Dendritic cell treated with granulocyte-macrophage colony-stimulating factor and Interleukin-4, amounts not matched to agents 40 ng/mL and 50 ng/mL, for 4 days (primary cell): ENCODE results near the gene EIPR1.
A peak's percentile ranks its signal among the peaks of the same experiment; 100 is the strongest.

Experiments
- H3K27ac Mint-ChIP-seq: one replicate; pipeline ENCODE4 v1.8.0; 2022; ENCODE audit warnings: mild to moderate bottlenecking, mixed read lengths
- H3K27me3 Mint-ChIP-seq: one replicate; pipeline ENCODE4 v1.8.0; 2022; ENCODE audit warnings: mild to moderate bottlenecking, mixed read lengths
- H3K36me3 Mint-ChIP-seq: one replicate; pipeline ENCODE4 v1.8.0; 2022; ENCODE audit warnings: low read depth, mixed read lengths
- H3K4me1 Mint-ChIP-seq: one replicate; pipeline ENCODE4 v1.8.0; 2022; ENCODE audit warnings: low read depth, mixed read lengths
- H3K4me3 Mint-ChIP-seq: one replicate; pipeline ENCODE4 v1.8.0; 2022; ENCODE audit warnings: mild to moderate bottlenecking, moderate library complexity, mixed read lengths
- H3K9me3 Mint-ChIP-seq: one replicate; pipeline ENCODE4 v1.8.0; 2022; ENCODE audit warnings: mixed read lengths
- intact Hi-C: fragments of 100-400 bp; cut with micrococcal nuclease; formaldehyde crosslinking; loops from one replicate; pipeline ENCODE4 v1.15.0; 2022

The EIPR1 gene

GRCh38 chr2:3377612-3378432 is at the start of gene EIPR1:
TSS of gene EIPR1 (minus strand) at chr2:3377818. CDS start at chr2:3377689, 129 bp downstream.
- H3K4me3 Mint-ChIP-seq: peak within 1 kb of the TSS; percentile 98
- peaks cover 38% of the 10 kb centered on the region for H3K4me1 Mint-ChIP-seq
- H3K36me3 Mint-ChIP-seq: peaks cover 36% of the 10 kb centered on the region
- no peaks in the 10 kb centered on the region for H3K27me3 Mint-ChIP-seq
- H3K27ac Mint-ChIP-seq: peak within 1 kb of the TSS; percentile 97
- no peaks in the 10 kb centered on the region for H3K9me3 Mint-ChIP-seq
- intact Hi-C loops: loop anchor here (1.0 to 5.0 kb wide), 2 partner anchors 180 to 199 kb away; partner anchors contain the start of genes RNASEH1 and RPS7

DNA sequence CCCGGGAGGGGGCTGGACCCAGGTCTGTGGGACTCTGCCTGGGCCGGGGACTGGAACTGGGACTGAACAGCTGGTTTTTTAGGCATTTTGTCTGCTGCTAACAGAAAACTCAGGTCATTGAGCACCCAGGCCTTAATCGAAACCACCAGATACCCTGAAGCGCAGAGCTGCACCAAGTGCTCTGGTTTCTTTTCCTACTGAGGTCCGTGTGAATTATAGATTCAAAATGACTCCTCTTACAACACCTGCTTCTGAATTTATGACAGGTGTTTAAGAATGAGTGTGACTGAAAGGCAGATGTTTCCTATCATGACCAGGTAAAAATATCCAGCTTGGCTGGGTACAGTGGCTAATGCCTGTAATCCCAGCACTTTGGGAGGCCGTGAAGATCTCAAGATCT is 49.7 kb upstream of the EIPR1 start:
- no peak overlapping the region for H3K27ac Mint-ChIP-seq
- H3K4me1 Mint-ChIP-seq: peaks cover 10% of the 10 kb centered on the region
- H3K36me3 Mint-ChIP-seq: peaks cover 98% of the 10 kb centered on the region
- intact Hi-C loops: no loop called here
- no peaks in the 10 kb centered on the region for H3K9me3 Mint-ChIP-seq
- H3K27me3 Mint-ChIP-seq: no peaks in the 10 kb centered on the region
- H3K4me3 Mint-ChIP-seq: no peak overlapping the region

GRCh38 chr2:3426615-3427014 is 49.0 kb upstream of the EIPR1 start:
- Mint-ChIP-seq H3K27me3 (no peaks in the 10 kb centered on the region), H3K4me1 (peaks cover 10% of the 10 kb centered on the region), H3K9me3 (no peaks in the 10 kb centered on the region), H3K27ac (no peak overlapping the region), H3K36me3 (peaks cover 98% of the 10 kb centered on the region), H3K4me3 (no peak overlapping the region)
- intact Hi-C loops: no loop called here

- peaks cover 94% of the 10 kb centered on the region for H3K36me3 Mint-ChIP-seq
- H3K4me1 Mint-ChIP-seq: peaks cover 10% of the 10 kb centered on the region
- intact Hi-C loops: loop anchor here (1.0 kb wide), 1 partner anchor 227 kb away; no protein-coding TSS in a partner anchor
- no peak overlapping the region for H3K27ac Mint-ChIP-seq
- no peak overlapping the region for H3K4me3 Mint-ChIP-seq
- H3K9me3 Mint-ChIP-seq: no peaks in the 10 kb centered on the region
- no peaks in the 10 kb centered on the region for H3K27me3 Mint-ChIP-seq
Observed at GRCh38 chr2:3424171-3424795, 46.7 kb upstream of the EIPR1 start.

- no peak overlapping the region for H3K4me3 Mint-ChIP-seq
- intact Hi-C loops: loop anchor here (1.0 kb wide), 1 partner anchor 228 kb away; no protein-coding TSS in a partner anchor
- H3K27me3 Mint-ChIP-seq: no peaks in the 10 kb centered on the region
- no peak overlapping the region for H3K27ac Mint-ChIP-seq
- peaks cover 94% of the 10 kb centered on the region for H3K36me3 Mint-ChIP-seq
- H3K9me3 Mint-ChIP-seq: no peaks in the 10 kb centered on the region
- H3K4me1 Mint-ChIP-seq: peaks cover 6% of the 10 kb centered on the region
Observed at GRCh38 chr2:3423492-3424170, 46.0 kb upstream of the EIPR1 start.

DNA sequence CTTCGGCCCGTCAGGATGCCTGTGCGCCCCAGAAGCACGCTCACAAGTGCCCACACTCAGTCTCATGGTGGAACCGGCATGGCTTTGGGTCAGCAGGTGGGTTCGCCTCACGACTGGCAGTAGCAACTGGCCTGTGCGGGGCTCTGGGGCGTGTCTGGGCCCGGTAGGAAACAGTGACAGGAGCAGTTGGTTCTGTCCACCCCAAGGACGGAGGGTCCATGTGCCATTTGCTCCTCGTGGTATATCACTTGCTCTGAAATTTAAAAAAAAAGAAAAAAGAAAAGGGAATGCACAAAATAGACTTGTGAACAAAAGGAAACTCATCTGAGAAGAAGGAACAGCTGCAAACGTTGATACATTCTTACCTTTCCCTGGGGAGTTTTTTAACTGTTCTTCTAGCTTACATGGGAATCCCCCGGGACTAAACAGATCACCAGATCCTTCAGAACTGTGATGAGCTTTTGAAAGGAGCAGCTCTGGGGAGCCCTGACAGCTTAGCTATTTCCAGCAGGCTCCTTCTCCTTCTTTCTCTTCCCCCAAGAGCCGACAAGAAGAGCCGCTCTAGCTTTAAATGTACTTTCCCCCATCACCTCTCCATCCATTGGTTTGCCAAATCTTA is 44.7 kb upstream of the EIPR1 start:
- H3K9me3 Mint-ChIP-seq: no peaks in the 10 kb centered on the region
- H3K4me3 Mint-ChIP-seq: no peak overlapping the region
- H3K4me1 Mint-ChIP-seq: peaks cover 5% of the 10 kb centered on the region
- no peak overlapping the region for H3K27ac Mint-ChIP-seq
- H3K36me3 Mint-ChIP-seq: peaks cover 96% of the 10 kb centered on the region
- H3K27me3 Mint-ChIP-seq: no peaks in the 10 kb centered on the region
- intact Hi-C loops: no loop called here

DNA sequence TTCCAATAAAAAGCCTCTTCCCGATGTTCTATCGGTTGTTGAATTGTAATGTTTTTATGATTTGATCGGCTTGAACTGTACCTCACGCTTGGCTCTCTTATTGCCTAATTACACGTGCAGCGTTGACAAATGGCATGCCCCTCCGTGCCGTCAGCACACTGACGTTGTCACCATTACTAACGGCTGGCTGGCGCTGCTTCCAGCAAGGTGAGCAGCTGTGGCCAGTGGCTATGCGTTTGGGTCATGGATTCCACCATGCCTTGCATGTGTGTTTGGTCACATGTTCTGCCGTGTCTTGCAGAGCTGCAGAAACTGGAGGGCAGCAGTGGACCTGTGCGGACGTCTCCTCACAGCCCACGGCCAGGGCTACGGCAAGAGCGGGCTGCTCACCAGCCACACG is 44.0 kb upstream of the EIPR1 start:
- no peak overlapping the region for H3K4me3 Mint-ChIP-seq
- no peak overlapping the region for H3K27ac Mint-ChIP-seq
- peaks cover 5% of the 10 kb centered on the region for H3K4me1 Mint-ChIP-seq
- no peaks in the 10 kb centered on the region for H3K27me3 Mint-ChIP-seq
- H3K9me3 Mint-ChIP-seq: no peaks in the 10 kb centered on the region
- H3K36me3 Mint-ChIP-seq: peaks cover 96% of the 10 kb centered on the region
- intact Hi-C loops: no loop called here

GRCh38 chr2:3420769-3421397 is 43.3 kb upstream of the EIPR1 start:
- intact Hi-C loops: no loop called here
- Mint-ChIP-seq H3K4me3 (no peak overlapping the region), H3K36me3 (peaks cover 92% of the 10 kb centered on the region), H3K9me3 (no peaks in the 10 kb centered on the region), H3K4me1 (peaks cover 5% of the 10 kb centered on the region), H3K27ac (no peak overlapping the region), H3K27me3 (no peaks in the 10 kb centered on the region)

DNA sequence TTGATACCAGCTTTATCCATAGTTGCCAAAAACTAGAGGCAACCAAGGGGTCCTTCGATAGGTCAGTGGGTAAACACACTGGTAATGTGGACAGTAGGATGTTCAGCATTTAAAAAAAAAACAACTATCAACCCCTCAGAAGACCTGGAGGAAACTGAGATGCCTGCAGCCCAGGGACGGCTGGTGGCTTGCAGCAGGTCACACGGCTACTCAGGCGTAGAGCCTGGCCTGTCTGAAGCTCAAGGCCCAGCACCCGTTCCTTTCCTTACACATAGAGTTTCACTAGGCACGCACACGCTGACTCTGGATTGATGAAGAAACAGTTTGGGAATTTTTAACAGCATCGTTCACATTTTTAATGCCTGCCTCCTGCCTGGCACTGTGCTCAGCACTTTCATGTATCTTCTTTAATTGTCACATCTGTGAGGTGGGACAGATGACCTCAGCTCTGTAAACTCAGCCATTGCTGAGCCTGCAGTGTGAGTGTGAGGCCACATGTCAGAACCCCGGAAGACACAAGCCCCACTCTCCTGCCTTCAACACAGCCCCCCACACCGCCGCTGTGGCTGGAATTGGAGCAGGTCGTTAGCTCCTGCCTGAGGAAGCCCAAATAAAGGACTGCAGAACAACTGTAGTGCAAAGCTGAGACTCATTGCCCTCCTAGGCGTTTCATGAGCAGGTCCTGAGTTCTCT is 42.6 kb upstream of the EIPR1 start:
- intact Hi-C loops: no loop called here
- H3K36me3 Mint-ChIP-seq: peaks cover 92% of the 10 kb centered on the region
- H3K27me3 Mint-ChIP-seq: no peaks in the 10 kb centered on the region
- H3K27ac Mint-ChIP-seq: no peak overlapping the region
- H3K4me1 Mint-ChIP-seq: peaks cover 5% of the 10 kb centered on the region
- no peaks in the 10 kb centered on the region for H3K9me3 Mint-ChIP-seq
- H3K4me3 Mint-ChIP-seq: no peak overlapping the region

DNA sequence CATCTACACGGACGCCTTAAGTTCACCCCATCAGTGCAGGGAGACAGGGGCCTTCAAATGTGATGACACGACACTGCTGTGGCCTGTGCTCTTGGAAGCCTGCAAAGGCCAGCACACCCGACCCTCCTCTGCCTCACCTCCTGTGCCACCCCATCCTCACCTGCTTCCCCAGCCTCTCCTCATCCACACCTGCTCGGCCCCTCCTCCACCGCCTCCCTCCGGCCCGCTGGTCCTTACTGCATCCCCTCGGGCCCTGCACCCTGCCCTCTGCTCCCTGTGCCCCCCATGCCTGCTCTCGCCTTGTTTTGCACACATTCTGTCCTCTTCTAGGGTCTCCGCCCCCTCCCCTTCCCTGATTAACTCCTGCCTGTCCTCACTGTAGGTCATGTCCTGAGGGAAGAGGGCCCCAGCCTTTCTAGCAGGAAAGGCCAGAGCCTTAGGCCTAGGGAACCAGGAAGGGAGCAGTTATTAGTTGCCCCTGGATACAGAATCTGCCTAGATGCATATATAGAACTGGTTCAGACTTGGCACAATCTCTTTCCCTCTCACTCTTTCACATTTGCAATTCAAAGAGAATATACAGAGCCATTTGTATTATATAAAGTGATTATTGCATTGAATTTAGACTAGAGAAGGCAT is 41.3 kb upstream of the EIPR1 start:
- Mint-ChIP-seq H3K27ac (no peak overlapping the region), H3K9me3 (no peaks in the 10 kb centered on the region), H3K36me3 (peaks cover 92% of the 10 kb centered on the region), H3K27me3 (no peaks in the 10 kb centered on the region), H3K4me3 (no peak overlapping the region), H3K4me1 (peaks cover 4% of the 10 kb centered on the region)
- intact Hi-C loops: no loop called here

- Mint-ChIP-seq H3K4me3 (no peak overlapping the region), H3K27me3 (no peaks in the 10 kb centered on the region), H3K4me1 (peaks cover 6% of the 10 kb centered on the region), H3K9me3 (no peaks in the 10 kb centered on the region), H3K27ac (no peak overlapping the region), H3K36me3 (peaks cover 61% of the 10 kb centered on the region)
- intact Hi-C loops: no loop called here
Observed at GRCh38 chr2:3414133-3414860, 36.7 kb upstream of the EIPR1 start.

GRCh38 chr2:3413697-3414096 is 36.1 kb upstream of the EIPR1 start:
- peaks cover 10% of the 10 kb centered on the region for H3K4me1 Mint-ChIP-seq
- no peaks in the 10 kb centered on the region for H3K27me3 Mint-ChIP-seq
- H3K36me3 Mint-ChIP-seq: peaks cover 59% of the 10 kb centered on the region
- H3K4me3 Mint-ChIP-seq: no peak overlapping the region
- no peaks in the 10 kb centered on the region for H3K9me3 Mint-ChIP-seq
- H3K27ac Mint-ChIP-seq: no peak overlapping the region
- intact Hi-C loops: no loop called here
